ENCODE measurements around the gene NT5C2. TPM values are rescaled to one million over a fixed set of nuclear protein-coding genes. Genes with fewer than 3 reads are reported as not detected.

NT5C2 gene
- polyA plus RNA-seq, 12 donors: 113 to 226 (median 162) TPM; not detected in 1

Other genes with a start within 250 kb of the NT5C2 start
- not detected for gene RPEL1, start 52.6 kb upstream of the NT5C2 start, polyA plus RNA-seq (ENCODE audit: insufficient read length in 12 of 12)
- 1 to 10 TPM in 1 of 12 donors, under 1 TPM in 9, not detected in 2; 0.10 to 2.0 (median 0.30) TPM for gene INA, start 83.9 kb upstream of the NT5C2 start, polyA plus RNA-seq (ENCODE audit: insufficient read length in 12 of 12)
- gene PCGF6, start 157.9 kb upstream of the NT5C2 start, polyA plus RNA-seq (ENCODE audit: insufficient read length in 12 of 12): 10 to 100 TPM in 4 of 12 donors, 1 to 10 TPM in 7, not detected in 1; 6.9 to 14.9 (median 9.6) TPM
- 1 to 10 TPM in 11 of 12 donors, not detected in 1; 3.8 to 6.4 (median 4.6) TPM for gene TAF5, start 174.7 kb upstream of the NT5C2 start, polyA plus RNA-seq (ENCODE audit: insufficient read length in 12 of 12)
- 100 to 1,000 TPM in 11 of 12 donors, not detected in 1; 168 to 300 (median 270) TPM for gene ATP5MK, start 203.2 kb upstream of the NT5C2 start, polyA plus RNA-seq (ENCODE audit: insufficient read length in 12 of 12)
- gene PDCD11, start 203.4 kb upstream of the NT5C2 start, polyA plus RNA-seq (ENCODE audit: insufficient read length in 12 of 12): 10 to 100 TPM in 11 of 12 donors, not detected in 1; 18.1 to 29.8 (median 25.1) TPM

Measured in muscle of arm (tissue), 12 donors.